HCT116 (cell line): ENCODE data around the gene AK3. TPM values are rescaled to one million over a fixed set of nuclear protein-coding genes. Genes with fewer than 3 reads are reported as not detected.
"Not testable (repeated sequence)": the region's sequence is repeated elsewhere in the genome, so short reads cannot be mapped to it uniquely, and the experiment has no call there.

Source experiments
- ATAC-seq: fragments of 200-7000 bp; cut with Tn5 transposase; 2 replicates; pipeline ENCODE4 v1.9.1; 2020; ENCODE audit warnings: mild to moderate bottlenecking, moderate library complexity
- BruUV-seq: library from RNA; stranded (reverse); fragments of 400-500 nt; replicated peaks from 2 replicates; lab custom pipeline; 2021; lab: Mats Ljungman, UMichigan
- CTCF ChIA-PET: fragments of 300-600 bp; sonication (Branson Sonifier 250); formaldehyde crosslinking; loops from one replicate; lab custom pipeline; 2021; ENCODE audit warnings: antibody characterized with exemption; lab: Charles Lee
- POLR2A ChIA-PET: fragments of 300-600, 350-600 bp; sonication (Branson Sonifier 250); formaldehyde crosslinking; loops from one replicate; lab custom pipeline; 2021; ENCODE audit warnings: antibody characterized with exemption; lab: Charles Lee
- RAD21 ChIA-PET, 2 experiments: fragments of 300-600 bp; sonication (Branson Sonifier 250); formaldehyde crosslinking; loops; one replicate each; lab custom pipeline; 2023; ENCODE audit warnings: low total read pairs in 2 of 2; ENCODE audit not compliant: uncharacterized antibody in 2 of 2, unreplicated experiment in 2 of 2, low non-redundant PET in 1 of 2; lab: Charles Lee
- DNase-seq: peaks from one replicate; pipeline ENCODE4 v3.0.0-alpha.2; 2010; ENCODE audit warnings: low read depth, low spot score
- H2AFZ ChIP-seq: fragments of 200-600 bp; shearing (Covaris generic), sonication (generic); 2 replicates; pipeline ENCODE4 v1.6.1; 2017; ENCODE audit warnings: low read depth, mixed run types, mixed read lengths, antibody characterized with exemption, low read length; ENCODE audit not compliant: poor library complexity, severe bottlenecking
- H3K27ac ChIP-seq: 2 replicates; pipeline ENCODE4 v1.5.1; 2012; ENCODE audit warnings: low read depth, low read length
- H3K27me3 ChIP-seq: fragments of 200-600 bp; sonication (generic); 2 replicates; pipeline ENCODE4 v1.6.1; 2016; ENCODE audit warnings: mixed run types, low read length, mixed read lengths; ENCODE audit not compliant: insufficient read depth
- H3K36me3 ChIP-seq, 2 experiments: fragments of 200-500 bp in 1 of 2; fragments of 200-600 bp in 1 of 2; sonication (Bioruptor generic) in 1 of 2; sonication (generic) in 1 of 2; 2 replicates each; pipeline versions ENCODE4 v1.5.1 to v1.6.1; 2014 to 2016; ENCODE audit warnings: low read length in 2 of 2, inconsistent platforms in 1 of 2, mixed read lengths in 1 of 2, mixed run types in 1 of 2; ENCODE audit not compliant: insufficient read depth in 2 of 2, control insufficient read depth in 1 of 2
- H3K4me1 ChIP-seq, 2 experiments: fragments of 200-600 bp in 1 of 2; sonication (generic) in 1 of 2; 2 replicates each; pipeline versions ENCODE4 v1.5.1 to v1.6.1; 2012 to 2017; ENCODE audit warnings: low read length in 2 of 2, inconsistent platforms in 1 of 2, mild to moderate bottlenecking in 1 of 2, mixed read lengths in 1 of 2, mixed run types in 1 of 2, moderate library complexity in 1 of 2; ENCODE audit not compliant: insufficient read depth in 2 of 2, control insufficient read depth in 1 of 2
- H3K4me2 ChIP-seq: fragments of 200-600 bp; sonication (generic); 2 replicates; pipeline ENCODE4 v1.6.1; 2017; ENCODE audit warnings: mixed run types, low read length, mixed read lengths
- H3K4me3 ChIP-seq, 2 experiments: fragments of 200-600 bp in 1 of 2; sonication (generic) in 1 of 2; replicated peaks in 1 of 2; 2 replicates each; pipeline ENCODE4 v1.5.1; 2011 to 2016; ENCODE audit warnings: low read length in 2 of 2, control low read depth in 1 of 2, low read depth in 1 of 2, mild to moderate bottlenecking in 1 of 2, mixed read lengths in 1 of 2, mixed run types in 1 of 2
- H3K79me2 ChIP-seq: fragments of 200-600 bp; sonication (generic); 2 replicates; pipeline ENCODE4 v1.6.1; 2017; ENCODE audit warnings: mild to moderate bottlenecking, mixed run types, low read length, moderate library complexity, mixed read lengths; ENCODE audit not compliant: insufficient read depth
- H3K9ac ChIP-seq: fragments of 200-600 bp; sonication (generic); 2 replicates; pipeline ENCODE4 v1.6.1; 2016; ENCODE audit warnings: low read length, mixed read lengths
- H3K9me2 ChIP-seq: fragments of 200-600 bp; sonication (generic), shearing (Covaris generic); 2 replicates; pipeline ENCODE4 v1.6.1; 2017; ENCODE audit warnings: mixed run types, mild to moderate bottlenecking, moderate library complexity; ENCODE audit not compliant: insufficient read depth
- H3K9me3 ChIP-seq, 2 experiments: fragments of 200-500 bp in 1 of 2; fragments of 200-600 bp in 1 of 2; sonication (Bioruptor generic) in 1 of 2; sonication (generic) in 1 of 2; 2 replicates each; pipeline ENCODE4 v1.6.1; 2014 to 2017; ENCODE audit warnings: low read length in 2 of 2, mixed read lengths in 2 of 2, inconsistent platforms in 1 of 2, low read depth in 1 of 2, mild to moderate bottlenecking in 1 of 2, mixed run types in 1 of 2, moderate library complexity in 1 of 2; ENCODE audit not compliant: control insufficient read depth in 1 of 2, insufficient read depth in 1 of 2
- H4K20me1 ChIP-seq: fragments of 200-600 bp; sonication (generic), shearing (Covaris generic); 2 replicates; pipeline ENCODE4 v1.6.1; 2017; ENCODE audit warnings: mixed run types, mild to moderate bottlenecking, moderate library complexity; ENCODE audit not compliant: insufficient read depth
- CBX3 ChIP-seq: IDR thresholded peaks from 2 replicates; pipeline ENCODE4 v1.6.1; 2012; ENCODE audit warnings: low read depth
- EZH2phosphoT487 ChIP-seq: fragments of 200-600 bp; IDR thresholded peaks from 2 replicates; pipeline ENCODE4 v1.6.1; 2018; ENCODE audit warnings: antibody characterized with exemption, borderline replicate concordance
- FOSL1 ChIP-seq: IDR thresholded peaks from 2 replicates; pipeline ENCODE4 v1.6.1; 2012; ENCODE audit warnings: low read depth
- JUND ChIP-seq: IDR thresholded peaks from 2 replicates; pipeline ENCODE4 v1.6.1; 2012
- POLR2AphosphoS5 ChIP-seq: IDR thresholded peaks from 2 replicates; pipeline ENCODE4 v1.6.1; 2011; ENCODE audit warnings: mild to moderate bottlenecking, low read depth, low read length, moderate library complexity
- RAD21 ChIP-seq: IDR thresholded peaks from 2 replicates; pipeline ENCODE4 v1.6.1; 2012; ENCODE audit warnings: low read depth, mild to moderate bottlenecking
- YY1 ChIP-seq: IDR thresholded peaks from 2 replicates; pipeline ENCODE4 v1.6.1; 2011; ENCODE audit warnings: low read length, low read depth, moderate library complexity, mild to moderate bottlenecking; ENCODE audit not compliant: insufficient replicate concordance; ENCODE audit errors: extremely low read depth
- ZNF274 ChIP-seq: fragments of 200-500 bp; sonication (Bioruptor generic); IDR thresholded peaks from 2 replicates; pipeline ENCODE4 v1.6.1; 2014; ENCODE audit warnings: mild to moderate bottlenecking, low read depth, low read length, inconsistent platforms
- intact Hi-C: fragments of 100-400 bp; cut with micrococcal nuclease; formaldehyde crosslinking; loops from 2 replicates; pipeline ENCODE4 v1.10.0; 2022
- total RNA-seq: library from RNA; stranded (reverse); gene quantifications from one replicate; pipeline ENCODE4 v1.2.1, GENCODE V29; 2021; ENCODE audit not compliant: unreplicated experiment

Gene AK3
- total RNA-seq, 1 experiment from 2014 or later = 43.0 TPM

GRCh38 chr9:4786599-4786998, 45.6 kb upstream of the AK3 start:
- no peaks in the 10 kb centered on the region for H3K4me1 ChIP-seq
- POLR2A ChIA-PET = interaction anchor here (1.7 kb wide), 1 partner anchor 13 kb away, joined by 3 read pairs; no protein-coding TSS in a partner anchor
- H3K27me3 ChIP-seq = no peaks in the 10 kb centered on the region
- H3K9ac ChIP-seq = no peak overlapping the region
- no TSS peak for BruUV-seq
- no peak for TF ChIP-seq POLR2AphosphoS5
- intact Hi-C loops = no loop called here
- RAD21 ChIA-PET = no interaction called here
- H3K9me2 ChIP-seq = no peaks in the 10 kb centered on the region
- H3K4me2 ChIP-seq = no peak overlapping the region
- CTCF ChIA-PET = no interaction called here
- no peaks in the 10 kb centered on the region for H4K20me1 ChIP-seq
- no peak overlapping the region for H3K27ac ChIP-seq
- ATAC-seq (no peak), DNase-seq (no peak)
- no peaks in the 10 kb centered on the region for H3K36me3 ChIP-seq
- H3K79me2 ChIP-seq = no peaks in the 10 kb centered on the region
- no peak overlapping the region for H3K4me3 ChIP-seq
- H3K9me3 ChIP-seq = no peaks in the 10 kb centered on the region
- no peak overlapping the region for H2AFZ ChIP-seq

GRCh38 chr9:4784403-4784802, 43.4 kb upstream of the AK3 start:
- CTCF ChIA-PET = interaction anchor here (1.3 to 1.4 kb wide), 2 partner anchors 13 to 24 kb away, joined by 3 read pairs; no protein-coding TSS in a partner anchor
- intact Hi-C loops = no loop called here

GRCh38 chr9:4783191-4783590, 42.2 kb upstream of the AK3 start:
- H3K27me3 ChIP-seq, RAD21 ChIA-PET, BruUV-seq, ATAC-seq, H3K9me3 ChIP-seq, H3K9ac ChIP-seq, H3K79me2 ChIP-seq, H2AFZ ChIP-seq, DNase-seq, intact Hi-C loops, H3K4me1 ChIP-seq, H4K20me1 ChIP-seq, H3K9me2 ChIP-seq, H3K36me3 ChIP-seq, H3K27ac ChIP-seq, H3K4me3 ChIP-seq, H3K4me2 ChIP-seq: not testable (repeated sequence)
- CTCF ChIA-PET = interaction anchor here (1.3 kb wide), 1 partner anchor 23 kb away, joined by 3 read pairs; no protein-coding TSS in a partner anchor
- POLR2A ChIA-PET = interaction anchor here (0.9 kb wide), 1 partner anchor 9 kb away, joined by 3 read pairs; no protein-coding TSS in a partner anchor

More at GRCh38 chr9:4784403-4784802, 43.4 kb upstream of the AK3 start:
- no TSS peak for BruUV-seq
- DNase-seq = no peak
- no peak overlapping the region for H2AFZ ChIP-seq
- H3K4me2 ChIP-seq = no peak overlapping the region
- H3K9me3 ChIP-seq = no peaks in the 10 kb centered on the region
- ChIA-PET POLR2A (no interaction called here), RAD21 (no interaction called here)
- H3K4me1 ChIP-seq = no peaks in the 10 kb centered on the region
- H4K20me1 ChIP-seq = no peaks in the 10 kb centered on the region
- no peak for ATAC-seq
- H3K9ac ChIP-seq = no peak overlapping the region
- H3K9me2 ChIP-seq = no peaks in the 10 kb centered on the region
- no peaks in the 10 kb centered on the region for H3K36me3 ChIP-seq
- H3K27ac ChIP-seq = no peak overlapping the region
- no peaks in the 10 kb centered on the region for H3K79me2 ChIP-seq
- H3K27me3 ChIP-seq = no peaks in the 10 kb centered on the region
- no peak overlapping the region for H3K4me3 ChIP-seq
- TF ChIP-seq JUND = no peak
- TF ChIP-seq CBX3 = no peak
- TF ChIP-seq FOSL1 = no peak
- no peak for TF ChIP-seq RAD21
- TF ChIP-seq EZH2phosphoT487 = no peak
- TF ChIP-seq YY1 = no peak
- TF ChIP-seq ZNF274 = no peak
